Measurements from ENCODE around the gene LCE6A.

Gene LCE6A

GRCh38 chr1:152842556-152842955, at the start of gene LCE6A:
TSS of gene LCE6A (plus strand) at chr1:152842856. CDS start at chr1:152843521, 665 bp downstream.
- no peak for DNase-seq

- DNase-seq: no peak
Measured at GRCh38 chr1:152795686-152796085, 47.0 kb upstream of the LCE6A start.

GRCh38 chr1:152796421-152796820, 46.2 kb upstream of the LCE6A start, which contains the start of gene LCE1D:
TSS of gene LCE1D (plus strand) at chr1:152796721. CDS start at chr1:152797795, 1,074 bp downstream.
- no peak for DNase-seq

GRCh38 chr1:152801333-152801732, 41.3 kb upstream of the LCE6A start:
- no peak for DNase-seq

- no peak for DNase-seq
Measured at GRCh38 chr1:152806576-152806975, 36.1 kb upstream of the LCE6A start, which contains the start of gene LCE1C. TSS of gene LCE1C (minus strand) at chr1:152806651. CDS start at chr1:152805478, 1,173 bp downstream.

GRCh38 chr1:152811050-152811449, 31.6 kb upstream of the LCE6A start:
- no peak for DNase-seq

GRCh38 chr1:152811671-152812070, 31.0 kb upstream of the LCE6A start, which contains the start of gene LCE1B:
TSS of gene LCE1B (plus strand) at chr1:152811971. CDS start at chr1:152812447, 476 bp downstream.
- no peak for DNase-seq

- DNase-seq: no peak
Measured at GRCh38 chr1:152817309-152817708, 25.3 kb upstream of the LCE6A start.

- no peak for DNase-seq
Measured at GRCh38 chr1:152823294-152823693, 19.4 kb upstream of the LCE6A start.

GRCh38 chr1:152824964-152825363, 17.7 kb upstream of the LCE6A start:
- DNase-seq: no peak

- no peak for DNase-seq
Measured at GRCh38 chr1:152827173-152827572, 15.5 kb upstream of the LCE6A start, which contains the start of gene LCE1A. TSS of gene LCE1A (plus strand) at chr1:152827473. CDS start at chr1:152827473, 0 bp downstream.

- DNase-seq: no peak
Measured at GRCh38 chr1:152836870-152837269, 5.8 kb upstream of the LCE6A start.

GRCh38 chr1:152855661-152856060, 13.0 kb downstream of the LCE6A start:
- no peak for DNase-seq

GRCh38 chr1:152858062-152858461, 15.4 kb downstream of the LCE6A start:
- DNase-seq: no peak

- no peak for DNase-seq
Measured at GRCh38 chr1:152859696-152860095, 17.0 kb downstream of the LCE6A start, which contains the start of gene LCE7A. TSS of gene LCE7A (plus strand) at chr1:152859996. CDS start at chr1:152860698, 702 bp downstream.

GRCh38 chr1:152860129-152860528, 17.5 kb downstream of the LCE6A start:
- DNase-seq: no peak

- DNase-seq: no peak
Measured at GRCh38 chr1:152861374-152861773, 18.7 kb downstream of the LCE6A start.

- DNase-seq: no peak
Measured at GRCh38 chr1:152864443-152864842, 21.8 kb downstream of the LCE6A start.

GRCh38 chr1:152866321-152866720, 23.7 kb downstream of the LCE6A start:
- no peak for DNase-seq

- peak; percentile 18 to 48 for DNase-seq
Measured at GRCh38 chr1:152869808-152870419, 27.3 kb downstream of the LCE6A start.

GRCh38 chr1:152870831-152871730, 28.4 kb downstream of the LCE6A start:
- no peak for DNase-seq

- DNase-seq: no peak
Measured at GRCh38 chr1:152871731-152872126, 29.1 kb downstream of the LCE6A start.

GRCh38 chr1:152873495-152873894, 30.8 kb downstream of the LCE6A start:
- DNase-seq: no peak

GRCh38 chr1:152876827-152877226, 34.2 kb downstream of the LCE6A start:
- DNase-seq: no peak
